NCI-H1694 treated with DMSO at 0.1 percent for 48 hours (cell line): Measurements from ENCODE around the gene CCDC187.
"Not testable (repeated sequence)": the region's sequence is repeated elsewhere in the genome, so short reads cannot be mapped to it uniquely, and the experiment has no call there.

ENCODE experiments used
- DNase-seq: peaks from one replicate; lab custom pipeline; 2025; lab: John Stamatoyannopoulos, UW

Gene CCDC187

DNA sequence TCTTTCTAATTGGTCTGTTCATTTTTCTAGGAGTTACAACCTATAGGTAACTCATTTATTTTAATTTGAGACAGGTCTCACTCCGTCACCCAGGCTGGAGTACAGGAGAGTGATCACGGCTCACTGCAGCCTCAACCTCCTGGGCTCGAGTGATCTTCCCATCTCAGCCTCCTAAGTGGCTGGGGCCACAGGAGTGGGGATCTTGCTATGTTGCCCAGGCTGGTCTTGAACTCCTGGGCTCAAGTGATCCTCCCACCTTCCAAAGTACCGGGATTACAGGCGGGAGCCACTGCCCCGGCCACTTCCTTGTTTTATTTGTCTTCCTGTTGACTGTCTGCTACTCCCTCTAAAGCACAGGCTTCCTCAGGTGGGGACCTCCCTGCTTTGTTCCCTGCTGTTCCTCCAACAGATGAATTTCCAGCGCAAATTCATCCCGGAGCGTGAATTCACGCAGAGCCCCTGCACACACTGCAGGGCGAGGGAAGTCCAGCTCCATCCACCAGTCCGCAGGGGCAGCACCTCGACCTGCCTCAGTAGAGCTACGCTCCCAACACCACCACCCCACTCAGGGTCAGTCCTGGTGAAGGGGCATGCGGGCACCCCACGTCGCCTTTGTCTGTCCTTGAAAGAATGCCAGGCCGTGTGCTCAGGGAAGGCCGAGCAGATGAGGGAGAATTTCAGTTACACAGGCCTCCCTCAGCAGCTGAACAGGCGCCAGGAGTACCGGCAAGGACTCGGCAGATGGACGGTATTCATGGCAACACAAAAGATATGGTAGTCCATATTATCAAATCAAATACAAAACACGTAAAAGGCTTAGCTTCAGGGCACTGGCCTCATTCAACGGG is 64.5 kb downstream of the CCDC187 start:
- peak; percentile 70 for DNase-seq

DNA sequence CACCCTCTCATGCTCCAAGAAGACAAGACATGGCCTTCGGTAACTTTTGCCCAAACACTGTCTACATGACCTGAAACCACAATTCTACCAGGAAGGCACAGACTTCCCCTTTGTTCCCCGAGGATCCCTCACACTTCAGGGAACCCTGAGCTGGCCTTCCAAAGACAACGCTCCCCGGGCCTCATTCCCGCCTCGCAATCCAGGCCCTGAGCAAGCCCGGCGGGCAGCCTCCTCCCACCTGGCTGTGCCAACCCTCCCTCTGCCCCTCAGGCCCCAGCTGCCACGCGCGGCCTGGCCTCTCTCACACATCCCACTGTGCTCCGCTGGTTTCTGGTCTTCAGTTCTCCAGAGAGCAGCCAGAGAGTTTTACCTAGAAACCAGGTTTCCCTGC is 65.6 kb downstream of the CCDC187 start:
- no peak for DNase-seq

GRCh38 chr9:136237486-136238341 is 66.2 kb downstream of the CCDC187 start:
- DNase-seq: no peak

GRCh38 chr9:136236471-136237410 is 67.2 kb downstream of the CCDC187 start:
- DNase-seq: not testable (repeated sequence)

DNA sequence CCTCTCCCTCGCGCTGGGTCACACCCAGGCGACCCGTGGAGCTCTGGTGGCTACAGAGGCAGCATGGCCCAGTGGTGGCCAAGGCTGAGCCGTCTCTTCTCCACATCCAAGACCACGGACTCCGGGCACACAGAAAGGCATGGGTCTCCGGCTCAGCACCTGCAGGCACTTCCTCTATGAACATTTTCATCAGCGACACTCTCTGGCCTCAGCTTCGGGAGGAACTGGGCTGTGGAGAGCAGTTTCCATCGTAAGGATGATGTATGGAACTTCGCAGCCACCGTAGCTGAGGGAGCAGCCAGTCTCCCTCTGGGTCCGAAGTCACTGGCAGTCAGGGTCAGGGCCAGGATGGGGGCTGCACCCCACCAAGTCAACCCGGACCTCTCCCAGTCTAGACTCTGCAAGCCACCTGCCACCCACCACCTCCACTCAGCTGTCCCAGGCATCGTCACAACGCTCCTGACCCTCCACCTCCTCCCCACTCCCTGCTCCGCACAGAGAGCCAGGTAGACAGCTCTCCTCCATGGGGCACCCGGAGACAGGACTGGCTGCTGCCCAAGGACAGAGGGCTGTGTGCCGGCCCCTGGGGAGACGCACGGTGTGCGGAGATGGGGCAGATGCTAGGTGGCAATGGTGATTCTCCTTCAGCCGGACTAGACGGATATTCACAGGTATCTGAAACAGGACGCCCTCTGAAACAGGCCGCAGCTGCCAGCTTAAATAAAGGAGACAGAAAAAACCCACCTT is 68.0 kb downstream of the CCDC187 start:
- no peak for DNase-seq

- no peak for DNase-seq
These were observed 68.7 kb downstream of the CCDC187 start for GRCh38 chr9:136235171-136235570.

DNA sequence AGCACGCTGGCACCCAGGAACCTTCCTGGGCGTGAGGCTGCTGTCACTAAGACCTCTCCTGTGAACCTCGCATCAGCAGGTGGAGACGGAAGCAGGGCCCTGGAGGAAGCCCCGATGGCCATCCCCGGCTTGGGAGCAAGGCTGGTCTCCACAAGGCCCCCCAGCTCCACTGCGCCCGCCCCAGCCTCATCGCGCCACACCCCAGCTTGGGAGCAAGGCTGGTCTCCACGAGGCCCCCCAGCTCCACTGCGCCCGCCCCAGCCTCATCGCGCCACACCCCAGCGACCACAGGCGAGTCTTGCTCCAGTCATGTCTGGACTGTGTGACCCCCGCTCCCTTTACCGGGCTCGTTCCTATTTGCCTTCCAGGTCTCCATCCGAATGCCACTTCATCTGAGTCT is 69.3 kb downstream of the CCDC187 start:
- DNase-seq: no peak

GRCh38 chr9:136233868-136234267 is 70.0 kb downstream of the CCDC187 start:
- DNase-seq: no peak

GRCh38 chr9:136233411-136233810 is 70.5 kb downstream of the CCDC187 start:
- DNase-seq: no peak

DNA sequence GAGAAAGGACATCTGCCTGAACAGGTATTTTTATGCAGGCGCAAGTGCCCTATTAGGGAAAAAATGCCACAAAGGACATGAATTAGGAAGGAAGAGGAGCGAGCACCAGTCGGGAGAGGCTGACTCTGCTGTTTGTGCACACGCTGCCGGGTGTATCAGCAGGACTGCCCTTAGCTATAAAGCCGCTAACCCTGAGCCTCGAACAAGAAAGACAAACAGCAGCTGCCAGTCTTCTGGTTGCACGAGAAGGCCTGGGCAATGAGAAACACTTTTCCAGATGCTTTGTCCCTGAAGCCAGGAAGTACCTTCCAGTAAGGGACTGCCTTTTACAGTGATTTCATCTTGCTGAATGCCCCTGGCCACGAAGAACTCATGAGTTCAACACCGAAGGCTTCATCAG is 70.9 kb downstream of the CCDC187 start:
- no peak for DNase-seq

- DNase-seq: no peak
These were observed 72.2 kb downstream of the CCDC187 start for GRCh38 chr9:136231478-136232297.

GRCh38 chr9:136230773-136231172 is 73.1 kb downstream of the CCDC187 start:
- DNase-seq: no peak

DNA sequence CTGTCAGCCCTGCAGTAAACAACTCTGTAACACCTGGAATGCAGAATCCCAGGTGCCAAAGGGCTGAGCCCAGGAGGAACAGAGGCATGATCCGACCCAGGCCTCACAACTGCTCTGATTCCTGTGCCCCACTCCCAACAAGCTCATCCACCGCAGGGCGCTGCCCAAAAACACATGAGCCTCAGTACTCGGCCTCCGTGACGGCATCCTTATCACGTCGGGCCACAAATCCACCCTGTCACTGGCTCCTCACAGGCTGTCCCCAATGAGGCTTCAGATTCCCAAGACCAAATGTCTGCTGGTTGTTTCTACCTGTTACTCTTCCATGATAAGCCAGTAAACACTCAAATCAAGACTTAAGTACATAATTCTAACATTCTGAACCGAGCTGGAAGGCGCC is 73.5 kb downstream of the CCDC187 start:
- DNase-seq: no peak

DNA sequence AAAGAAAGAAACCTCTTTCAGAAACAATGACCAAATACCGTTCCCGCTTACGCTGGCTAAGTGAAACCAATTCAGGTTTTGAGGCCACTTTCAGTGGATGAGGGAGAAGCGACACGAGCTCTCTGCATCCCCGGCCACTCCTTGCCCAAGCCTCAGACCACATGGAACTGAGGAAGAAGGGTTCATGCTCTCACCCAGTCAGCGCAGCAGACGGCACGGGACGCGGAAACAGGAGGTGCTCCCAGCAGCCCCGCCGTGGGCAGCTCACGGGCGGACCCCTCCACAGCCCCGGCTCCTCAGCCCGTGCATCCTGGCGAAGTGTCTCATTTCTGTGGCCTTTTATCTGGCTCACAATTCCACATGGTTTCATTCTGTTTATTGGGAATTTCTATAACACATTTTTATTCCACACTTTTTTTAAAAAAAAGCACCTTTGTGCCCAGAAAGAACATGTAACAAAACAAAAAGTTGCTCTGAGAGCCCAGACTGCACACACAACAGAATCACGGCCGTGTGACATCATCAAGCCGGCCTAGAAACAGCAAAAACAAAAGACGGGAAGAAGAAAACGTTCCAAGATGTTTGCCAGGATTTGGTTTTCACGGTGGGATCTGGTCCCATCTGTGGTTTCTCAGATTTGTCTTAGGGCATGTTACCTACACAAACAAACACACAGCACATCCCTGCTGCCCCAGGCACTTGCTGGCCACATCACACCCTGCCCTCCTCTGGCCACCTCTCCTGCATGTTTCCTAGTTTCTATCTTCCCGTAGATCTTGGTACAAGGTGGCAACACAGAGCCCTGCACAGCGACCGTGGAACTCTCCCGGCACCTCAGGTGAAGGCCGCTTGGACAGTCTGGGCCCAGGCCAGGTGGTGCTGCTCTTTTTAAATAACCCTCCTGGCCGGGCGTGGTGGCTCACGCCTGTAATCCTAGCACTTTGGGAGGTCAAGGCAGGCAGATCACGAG is 74.5 kb downstream of the CCDC187 start:
- DNase-seq: no peak

GRCh38 chr9:136228107-136228875 is 75.6 kb downstream of the CCDC187 start:
- no peak for DNase-seq

DNA sequence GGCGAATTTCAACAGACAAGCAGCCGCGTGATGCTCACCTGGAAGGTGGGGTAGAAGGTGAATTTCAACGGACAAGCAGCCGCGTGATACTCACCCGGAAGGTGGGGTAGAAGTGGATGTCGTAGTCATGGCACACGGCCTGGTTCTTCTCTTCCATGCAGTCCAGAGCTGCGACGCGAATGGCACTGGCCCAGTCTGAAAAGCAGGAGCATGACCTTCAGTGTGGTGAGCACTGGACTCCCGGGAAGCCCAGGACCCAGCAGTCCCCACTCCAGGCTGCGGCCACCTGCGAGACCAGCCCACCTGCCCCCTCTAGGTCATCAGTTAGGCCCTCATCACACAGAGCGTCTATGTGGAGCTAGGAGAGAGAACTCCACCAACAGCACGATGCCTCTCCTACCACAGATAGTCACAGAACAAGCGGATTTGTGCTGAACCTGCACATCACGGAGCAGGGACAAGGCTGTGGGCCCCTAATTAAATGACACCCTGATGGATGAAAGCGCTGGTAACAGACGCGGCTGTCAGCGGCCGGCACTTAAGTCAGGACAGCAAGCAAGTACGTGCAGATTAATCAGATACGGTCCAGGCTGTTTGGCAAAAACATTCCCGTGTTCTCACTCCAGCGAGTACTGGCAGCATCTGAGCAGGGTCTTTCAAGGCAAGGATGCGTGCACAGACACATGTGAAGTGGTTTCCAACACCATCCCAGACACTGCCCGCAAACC is 77.0 kb downstream of the CCDC187 start:
- DNase-seq: no peak
